ENCODE measurements around the gene SDC3.

GRCh38 chr1:30875197-30875596 lies 33.4 kb downstream of the SDC3 start:
- TF ChIP-seq CTCF (IDR thresholded peaks at IDR 0.05): no peak
- no peak for TF ChIP-seq ZFX (IDR thresholded peaks at IDR 0.05; ENCODE audit: borderline replicate concordance)
